Activated gamma-delta T cell (primary cell): Measurements from ENCODE around the gene LRP1B.

Experiments
- DNase-seq: peaks from one replicate; lab custom pipeline; 2025; lab: John Stamatoyannopoulos, UW

Gene LRP1B

GRCh38 chr2:141137122-141137693 is 993.6 kb downstream of the LRP1B start:
- no peak for DNase-seq

GRCh38 chr2:141133883-141134282 is 996.9 kb downstream of the LRP1B start:
- no peak for DNase-seq

- DNase-seq: no peak
Observed at GRCh38 chr2:141125432-141125831, 1005.4 kb downstream of the LRP1B start.

- DNase-seq: no peak
Observed at GRCh38 chr2:141118836-141119235, 1012.0 kb downstream of the LRP1B start.

- DNase-seq: no peak
Observed at GRCh38 chr2:141113301-141113700, 1017.5 kb downstream of the LRP1B start.

GRCh38 chr2:141109633-141110032 is 1021.2 kb downstream of the LRP1B start:
- no peak for DNase-seq

GRCh38 chr2:141105763-141106162 is 1025.1 kb downstream of the LRP1B start:
- no peak for DNase-seq

- no peak for DNase-seq
Observed at GRCh38 chr2:141103216-141103615, 1027.6 kb downstream of the LRP1B start.

- DNase-seq: no peak
Observed at GRCh38 chr2:141079231-141079630, 1051.6 kb downstream of the LRP1B start.

GRCh38 chr2:141075753-141076152 is 1055.1 kb downstream of the LRP1B start:
- no peak for DNase-seq

- no peak for DNase-seq
Observed at GRCh38 chr2:141068053-141068682, 1062.6 kb downstream of the LRP1B start.

- DNase-seq: no peak
Observed at GRCh38 chr2:141065042-141065441, 1065.8 kb downstream of the LRP1B start.

GRCh38 chr2:141063406-141063805 is 1067.4 kb downstream of the LRP1B start:
- no peak for DNase-seq

- DNase-seq: no peak
Observed at GRCh38 chr2:141062443-141062842, 1068.4 kb downstream of the LRP1B start.

GRCh38 chr2:141062031-141062430 is 1068.8 kb downstream of the LRP1B start:
- DNase-seq: no peak

- no peak for DNase-seq
Observed at GRCh38 chr2:141058556-141058955, 1072.3 kb downstream of the LRP1B start.

- DNase-seq: no peak
Observed at GRCh38 chr2:141055531-141055930, 1075.3 kb downstream of the LRP1B start.

- no peak for DNase-seq
Observed at GRCh38 chr2:141048951-141049350, 1081.9 kb downstream of the LRP1B start.

GRCh38 chr2:141041281-141041680 is 1089.5 kb downstream of the LRP1B start:
- no peak for DNase-seq

GRCh38 chr2:141038341-141038740 is 1092.5 kb downstream of the LRP1B start:
- DNase-seq: no peak

- DNase-seq: no peak
Observed at GRCh38 chr2:141037361-141037760, 1093.5 kb downstream of the LRP1B start.

- no peak for DNase-seq
Observed at GRCh38 chr2:141035846-141036420, 1094.9 kb downstream of the LRP1B start.

- DNase-seq: no peak
Observed at GRCh38 chr2:141029428-141030078, 1101.3 kb downstream of the LRP1B start.
